Epithelial cell of esophagus (primary cell): ENCODE data around the gene YOD1.

Source experiments
- DNase-seq: peaks from one replicate; pipeline ENCODE4 v3.0.0; 2010; ENCODE audit warnings: low read depth
- H3K4me3 ChIP-seq: 2 replicates; pipeline ENCODE4 v1.5.1; 2011; ENCODE audit warnings: mild to moderate bottlenecking, low read length, control low read depth
- CTCF ChIP-seq: IDR thresholded peaks from 2 replicates; pipeline ENCODE4 v1.5.1; 2011; ENCODE audit warnings: low read depth, mild to moderate bottlenecking, low read length, control low read depth, inconsistent platforms; ENCODE audit not compliant: insufficient read depth; ENCODE audit errors: missing control alignments

Gene YOD1

GRCh38 chr1:207079706-207080241, 28.8 kb upstream of the YOD1 start:
- TF ChIP-seq CTCF: no peak
- H3K4me3 ChIP-seq: no peak overlapping the region
- DNase-seq: no peak

GRCh38 chr1:207078578-207079132, 27.6 kb upstream of the YOD1 start:
- no peak for TF ChIP-seq CTCF
- no peak for DNase-seq
- no peak overlapping the region for H3K4me3 ChIP-seq

- DNase-seq: peak; percentile 89
- peak; percentile 98 for TF ChIP-seq CTCF
- no peak overlapping the region for H3K4me3 ChIP-seq
Measured at GRCh38 chr1:207077470-207078377, 26.7 kb upstream of the YOD1 start.

- H3K4me3 ChIP-seq: no peak overlapping the region
- no peak for DNase-seq
- no peak for TF ChIP-seq CTCF
Measured at GRCh38 chr1:207077012-207077411, 26.0 kb upstream of the YOD1 start.

- DNase-seq: peak; percentile 37
- H3K4me3 ChIP-seq: no peak overlapping the region
- no peak for TF ChIP-seq CTCF
Measured at GRCh38 chr1:207076181-207076955, 25.4 kb upstream of the YOD1 start.

- DNase-seq: peak; percentile 98
- TF ChIP-seq CTCF: no peak
- H3K4me3 ChIP-seq: no peak overlapping the region
Measured at GRCh38 chr1:207073906-207074820, 23.2 kb upstream of the YOD1 start.
